Kidney epithelial cell (primary cell): ENCODE results near the gene SLC35F1. TPM values are rescaled to one million over a fixed set of nuclear protein-coding genes. Genes with fewer than 3 reads are reported as not detected.

Source experiments
- DNase-seq: peaks from one replicate; pipeline ENCODE4 v3.0.0-alpha.2; 2010; ENCODE audit warnings: low read depth
- H3K27me3 ChIP-seq: 2 replicates; pipeline ENCODE4 v1.6.0; 2011; ENCODE audit warnings: low read length; ENCODE audit not compliant: control insufficient read depth, insufficient read depth
- H3K36me3 ChIP-seq: 2 replicates; pipeline ENCODE4 v1.5.1; 2011; ENCODE audit warnings: low read length; ENCODE audit not compliant: control insufficient read depth, insufficient read depth
- H3K4me3 ChIP-seq: 2 replicates; pipeline ENCODE4 v1.5.1; 2011; ENCODE audit warnings: low read depth, mild to moderate bottlenecking, control low read depth, low read length
- total RNA-seq: library from RNA; depleted of rRNA; stranded (reverse); fragments of >200 nt; gene quantifications from 2 replicates; pipeline ENCODE4 v1.2.3, GENCODE V29; 2015
- TF ChIP-seq, protein P1 (sequence below): IDR thresholded peaks from 2 replicates; pipeline ENCODE4 v1.5.1; 2011; ENCODE audit warnings: mild to moderate bottlenecking, moderate library complexity, low read length, control low read depth, inconsistent platforms; ENCODE audit not compliant: insufficient read depth, poor library complexity, severe bottlenecking

SLC35F1 gene
- total RNA-seq, 1 donor from 2014 or later: 0.38 TPM

DNA sequence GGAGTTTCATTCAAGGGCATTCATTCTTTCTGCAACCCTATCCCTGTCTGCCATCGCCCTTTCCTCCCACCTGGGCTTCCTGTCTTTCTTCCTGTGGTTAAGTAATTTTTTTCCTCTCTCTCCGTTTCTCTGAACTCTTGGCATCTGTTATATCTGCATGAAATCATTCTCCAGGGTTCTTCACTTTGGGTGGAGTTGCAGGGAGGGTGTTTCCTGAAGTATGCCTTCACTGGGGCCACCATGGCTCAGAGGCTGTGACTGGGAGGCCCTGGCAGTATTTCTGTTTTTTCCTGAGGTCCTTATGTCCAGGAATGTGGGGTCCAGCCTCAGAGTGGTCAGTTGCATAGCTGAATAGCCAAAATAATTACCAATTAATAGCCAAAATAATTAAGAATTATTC, 137.2 kb downstream of the SLC35F1 start:
- Histone ChIP-seq H3K27me3 (no peaks in the 10 kb centered on the region), H3K36me3 (no peaks in the 10 kb centered on the region), H3K4me3 (no peak overlapping the region)
- TF ChIP-seq, protein P1, sequence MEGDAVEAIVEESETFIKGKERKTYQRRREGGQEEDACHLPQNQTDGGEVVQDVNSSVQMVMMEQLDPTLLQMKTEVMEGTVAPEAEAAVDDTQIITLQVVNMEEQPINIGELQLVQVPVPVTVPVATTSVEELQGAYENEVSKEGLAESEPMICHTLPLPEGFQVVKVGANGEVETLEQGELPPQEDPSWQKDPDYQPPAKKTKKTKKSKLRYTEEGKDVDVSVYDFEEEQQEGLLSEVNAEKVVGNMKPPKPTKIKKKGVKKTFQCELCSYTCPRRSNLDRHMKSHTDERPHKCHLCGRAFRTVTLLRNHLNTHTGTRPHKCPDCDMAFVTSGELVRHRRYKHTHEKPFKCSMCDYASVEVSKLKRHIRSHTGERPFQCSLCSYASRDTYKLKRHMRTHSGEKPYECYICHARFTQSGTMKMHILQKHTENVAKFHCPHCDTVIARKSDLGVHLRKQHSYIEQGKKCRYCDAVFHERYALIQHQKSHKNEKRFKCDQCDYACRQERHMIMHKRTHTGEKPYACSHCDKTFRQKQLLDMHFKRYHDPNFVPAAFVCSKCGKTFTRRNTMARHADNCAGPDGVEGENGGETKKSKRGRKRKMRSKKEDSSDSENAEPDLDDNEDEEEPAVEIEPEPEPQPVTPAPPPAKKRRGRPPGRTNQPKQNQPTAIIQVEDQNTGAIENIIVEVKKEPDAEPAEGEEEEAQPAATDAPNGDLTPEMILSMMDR: no peak
- DNase-seq: no peak

- TF ChIP-seq, protein P1: no peak
- Histone ChIP-seq H3K36me3 (no peaks in the 10 kb centered on the region), H3K27me3 (no peaks in the 10 kb centered on the region), H3K4me3 (no peak overlapping the region)
- DNase-seq: no peak
These were observed 147.0 kb downstream of the SLC35F1 start for GRCh38 chr6:118054082-118054481.

GRCh38 chr6:118061666-118062065, 154.6 kb downstream of the SLC35F1 start:
- Histone ChIP-seq H3K4me3 (no peak overlapping the region), H3K36me3 (no peaks in the 10 kb centered on the region), H3K27me3 (no peaks in the 10 kb centered on the region)
- TF ChIP-seq, protein P1: no peak
- DNase-seq: no peak

DNA sequence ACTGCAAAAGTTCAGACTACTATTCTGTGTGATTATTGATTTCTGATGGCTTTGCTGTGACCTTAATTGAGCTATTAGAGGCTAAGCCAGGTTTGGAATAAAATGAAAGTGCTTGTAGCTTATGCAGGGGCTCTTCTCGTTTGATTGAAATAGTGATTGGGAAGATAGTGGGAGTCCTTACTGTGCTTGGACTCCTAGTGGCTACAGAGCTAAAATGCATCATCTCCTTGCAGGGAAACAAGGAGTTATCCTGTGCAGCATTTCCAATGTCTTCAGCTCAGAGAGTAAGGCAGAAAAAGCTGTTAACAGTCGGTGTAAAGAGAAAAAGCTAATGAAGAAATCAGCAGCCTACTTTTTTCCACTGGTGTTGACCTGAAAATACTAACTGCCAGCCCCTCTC, 173.5 kb downstream of the SLC35F1 start:
- DNase-seq: no peak
- H3K4me3 ChIP-seq: no peak overlapping the region
- TF ChIP-seq, protein P1: peak; percentile 18

DNA sequence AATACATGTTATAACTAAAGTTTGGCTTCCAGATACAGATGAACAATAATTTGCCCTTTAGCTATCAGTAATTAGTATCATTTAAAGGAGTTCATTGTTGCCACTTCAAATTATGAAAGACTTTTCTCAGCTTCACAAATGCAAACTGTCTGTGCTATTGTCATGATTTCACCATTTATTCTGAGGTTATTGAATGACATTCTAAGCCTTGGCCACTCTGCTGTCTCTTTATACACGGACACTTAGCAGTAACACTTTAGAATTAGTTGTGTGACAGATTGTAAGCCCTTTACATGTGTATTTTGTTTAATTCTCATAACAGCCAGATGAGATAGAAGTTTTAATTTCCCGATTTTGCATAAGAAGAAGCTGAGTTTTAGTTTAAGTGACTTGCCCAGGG, 176.6 kb downstream of the SLC35F1 start:
- no peak overlapping the region for H3K4me3 ChIP-seq
- no peak for DNase-seq
- TF ChIP-seq, protein P1: no peak

More for the DNA sequence above, 173.5 kb downstream of the SLC35F1 start:
- Histone ChIP-seq H3K36me3 (no peaks in the 10 kb centered on the region), H3K27me3 (no peaks in the 10 kb centered on the region)

DNA sequence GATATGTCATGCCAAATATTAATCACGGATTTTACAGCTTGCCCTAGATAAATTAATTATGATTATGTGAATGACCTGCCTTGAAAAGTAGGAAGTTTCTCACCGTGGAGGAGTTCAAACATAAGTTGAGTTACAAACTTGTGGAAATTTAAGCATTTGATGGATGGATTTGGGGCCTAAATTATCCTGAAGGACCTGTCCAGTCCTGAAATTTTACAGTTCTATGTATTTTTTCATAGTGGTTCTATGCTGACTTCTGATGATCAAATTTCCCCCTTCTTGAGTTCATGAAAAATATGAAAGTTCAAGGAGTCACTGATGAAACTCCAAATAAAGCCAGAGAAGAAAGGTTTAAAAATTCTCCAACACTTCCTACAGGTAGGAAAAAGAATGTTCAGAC, 178.6 kb downstream of the SLC35F1 start:
- Histone ChIP-seq H3K27me3 (no peaks in the 10 kb centered on the region), H3K4me3 (no peak overlapping the region), H3K36me3 (no peaks in the 10 kb centered on the region)
- TF ChIP-seq, protein P1: no peak
- no peak for DNase-seq

More for the DNA sequence above, 176.6 kb downstream of the SLC35F1 start:
- no peaks in the 10 kb centered on the region for H3K36me3 ChIP-seq
- no peaks in the 10 kb centered on the region for H3K27me3 ChIP-seq
